Erythroblast (primary cell): ENCODE results near the gene BTBD8.
"Not testable (repeated sequence)": the region's sequence is repeated elsewhere in the genome, so short reads cannot be mapped to it uniquely, and the experiment has no call there.

Experiments
- DNase-seq, 2 experiments: peaks; one replicate each; lab custom pipeline; 2025; lab: John Stamatoyannopoulos, UW
- GATA1 ChIP-seq: IDR thresholded peaks from 2 replicates; pipeline ENCODE4 v1.6.1; 2011; ENCODE audit warnings: low read depth, mild to moderate bottlenecking, control low read depth, low read length, moderate library complexity
- POLR2A ChIP-seq: IDR thresholded peaks from 2 replicates; pipeline ENCODE4 v1.6.1; 2011; ENCODE audit warnings: mild to moderate bottlenecking, low read length

Gene BTBD8

DNA sequence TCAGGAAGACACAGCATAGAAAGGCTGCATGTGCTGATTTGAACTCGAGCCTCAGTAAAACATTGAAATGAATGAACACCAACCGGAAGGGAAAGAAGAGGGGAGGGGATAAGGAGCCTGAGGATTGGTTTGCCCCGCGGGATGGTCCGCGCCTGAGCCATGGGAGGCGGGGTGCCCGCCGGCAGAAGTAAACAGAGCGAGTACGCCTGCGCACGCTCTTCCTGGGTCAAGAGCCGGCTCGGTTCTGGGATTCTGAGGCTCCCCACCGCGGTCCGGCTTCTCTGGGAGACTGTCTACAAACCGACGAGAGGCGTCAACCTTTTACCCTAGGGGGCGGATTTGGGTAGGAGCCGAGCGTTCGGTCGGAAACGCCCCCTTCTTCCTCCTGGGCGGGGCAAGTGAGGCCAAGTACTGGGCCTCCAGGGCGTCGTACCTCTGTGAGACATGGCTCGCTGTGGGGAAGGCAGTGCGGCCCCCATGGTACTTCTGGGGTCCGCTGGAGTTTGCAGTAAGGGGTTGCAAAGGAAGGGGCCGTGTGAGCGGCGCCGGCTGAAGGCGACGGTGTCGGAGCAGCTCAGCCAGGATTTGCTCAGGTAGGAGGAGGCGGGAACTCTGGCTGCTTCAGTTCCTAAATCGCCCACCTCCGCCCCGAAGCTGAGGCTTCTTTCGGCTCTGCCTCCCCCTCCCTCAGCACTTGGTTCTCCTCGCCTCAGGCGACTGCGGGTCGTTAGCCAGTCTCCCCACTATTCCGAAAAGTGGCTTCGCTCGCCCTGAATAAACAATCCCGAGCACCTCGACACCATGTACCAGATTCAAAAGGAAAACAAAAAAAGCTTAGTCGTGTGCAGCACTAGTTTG, at the start of gene BTBD8:
Gene BTBD8, plus strand, starts transcription at position 218 of the 858 bp plus-strand sequence. Its CDS starts 227 bp downstream, at position 445.
- TF ChIP-seq GATA1 (no peak), POLR2A (peak; percentile 66)

DNA sequence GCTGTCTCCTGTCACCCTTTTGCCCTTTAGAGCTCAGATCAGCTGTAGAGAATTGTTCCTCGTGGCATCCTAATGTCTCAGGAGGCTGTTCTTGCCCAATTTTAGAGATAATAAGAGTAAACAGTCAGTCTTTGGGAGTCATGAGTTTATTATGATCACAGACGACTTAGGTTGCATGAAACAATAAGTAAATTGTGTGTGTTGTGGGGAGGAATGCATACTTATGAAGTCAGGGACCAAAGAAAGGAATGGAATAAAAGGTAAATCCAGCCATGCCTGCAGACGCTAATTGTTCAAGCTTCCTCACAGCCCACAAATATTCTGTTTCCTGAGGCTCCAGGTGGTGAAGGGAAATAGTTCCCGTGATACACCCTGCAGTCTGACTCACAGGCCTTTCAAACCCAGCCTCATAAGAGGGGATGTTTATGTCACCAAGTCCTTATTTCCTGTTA, 49.5 kb upstream of the BTBD8 start:
- DNase-seq = no peak
- TF ChIP-seq GATA1 = no peak
- no peak for TF ChIP-seq POLR2A

More for the DNA sequence above, at the start of gene BTBD8:
- peak; percentile 87 to 92 for DNase-seq

DNA sequence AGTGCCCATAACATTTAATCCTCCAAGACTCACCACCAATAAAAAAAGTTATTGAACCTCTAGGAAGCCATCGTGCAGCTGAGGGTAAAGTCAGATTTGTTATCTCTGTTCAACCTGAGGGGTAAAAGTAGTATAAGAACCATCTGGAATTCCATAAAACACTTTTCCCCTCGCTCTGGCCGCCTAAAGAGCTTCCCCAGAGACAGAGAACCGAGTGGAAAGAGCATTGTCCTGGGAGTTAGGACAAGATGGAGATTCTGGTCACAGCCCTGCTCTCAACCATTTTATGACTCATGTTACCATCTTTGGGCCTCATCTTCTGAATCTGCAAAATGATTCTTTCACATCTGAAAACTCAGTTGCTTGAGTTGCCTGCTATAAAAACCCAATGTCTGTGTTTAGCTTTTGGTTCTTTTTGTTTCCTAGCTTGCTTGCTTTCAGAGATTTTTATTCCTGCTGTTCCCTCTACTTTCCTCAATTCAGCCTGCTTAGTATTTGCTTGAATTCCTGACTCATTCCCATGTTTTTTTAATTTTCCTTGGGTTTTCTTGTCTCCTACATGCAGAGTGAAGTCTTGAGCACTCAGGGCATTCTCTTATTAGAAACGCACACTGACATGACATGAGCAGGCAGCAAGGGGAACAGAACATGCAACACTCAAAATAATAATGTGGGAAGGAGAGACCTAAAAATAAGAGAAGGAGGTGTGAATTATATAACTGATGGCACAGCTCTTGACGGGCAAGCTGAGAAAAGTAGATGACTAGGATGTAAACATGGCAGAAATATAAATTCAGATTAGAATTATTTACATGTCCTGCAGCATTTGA, 48.6 kb upstream of the BTBD8 start:
- TF ChIP-seq POLR2A (no peak), GATA1 (no peak)
- DNase-seq = no peak

DNA sequence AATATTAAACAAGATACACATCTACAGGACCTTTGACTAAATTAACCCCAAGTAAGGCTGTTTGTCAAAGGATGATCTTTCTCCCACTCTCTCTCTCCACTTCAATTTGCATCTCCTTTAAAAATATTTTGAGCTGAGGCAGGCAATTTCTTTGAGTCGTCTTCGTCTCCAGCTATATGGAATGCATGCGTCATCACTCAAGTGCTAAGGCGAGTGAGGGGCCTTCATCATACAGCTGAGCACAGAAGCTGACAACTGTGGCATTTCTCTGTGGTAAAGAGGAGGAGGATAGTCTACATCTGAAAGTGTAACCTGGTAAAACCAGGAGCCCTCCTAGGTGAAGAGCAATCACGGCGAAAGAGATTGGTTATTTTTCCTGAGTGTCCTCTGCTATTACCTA, 42.7 kb upstream of the BTBD8 start:
- no peak for TF ChIP-seq GATA1
- no peak for TF ChIP-seq POLR2A
- no peak for DNase-seq

DNA sequence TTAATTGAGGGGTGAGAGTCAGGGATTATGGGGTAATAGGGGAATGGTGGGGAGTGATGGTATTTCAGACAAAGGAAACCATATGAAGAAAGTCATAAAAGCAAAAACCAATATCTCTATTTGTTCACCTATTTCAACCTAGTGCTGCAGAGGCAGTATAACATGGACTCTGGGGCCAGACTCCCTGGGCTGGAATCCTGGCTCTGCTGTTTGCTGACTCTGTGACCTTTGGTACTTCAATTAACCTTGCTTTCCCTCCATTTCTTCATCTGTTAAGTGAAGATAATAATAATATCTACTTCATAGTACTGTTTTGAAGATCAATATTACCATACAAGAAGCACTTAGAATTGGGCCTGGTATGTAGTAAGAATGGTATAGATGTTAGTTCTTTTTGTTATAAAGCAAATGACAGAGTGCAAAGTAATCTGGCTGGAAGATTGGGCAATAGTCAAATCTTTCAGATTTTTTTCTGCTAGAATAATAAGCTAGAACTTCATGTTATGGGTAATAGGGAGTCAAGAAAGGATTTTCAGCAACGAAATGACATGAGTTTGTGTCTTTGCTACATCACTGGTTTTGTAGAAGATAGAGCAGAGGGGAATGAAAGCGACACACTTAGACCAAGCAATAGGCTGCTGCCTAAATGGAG, 41.3 kb upstream of the BTBD8 start:
- TF ChIP-seq POLR2A (no peak), GATA1 (no peak)
- DNase-seq = no peak

DNA sequence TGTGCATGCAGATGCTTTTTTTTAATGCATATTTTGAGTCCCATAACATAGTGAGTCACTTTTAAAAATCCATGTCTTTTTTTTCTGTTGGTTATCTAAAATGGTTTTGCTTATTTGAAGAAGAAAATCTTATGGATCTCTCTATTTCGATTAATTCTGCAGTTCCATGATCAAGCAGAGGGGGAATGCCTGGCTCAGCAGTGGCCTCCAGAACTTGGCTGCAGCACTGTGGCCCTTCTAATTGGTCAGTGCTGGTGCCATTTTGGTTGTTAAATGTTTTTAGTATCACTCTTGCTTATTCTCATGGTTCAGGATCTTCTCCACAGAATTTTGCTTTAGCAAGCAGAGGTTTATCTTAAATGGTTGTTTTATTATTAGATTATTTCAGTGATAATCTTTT, 39.2 kb upstream of the BTBD8 start:
- no peak for DNase-seq
- TF ChIP-seq GATA1 (no peak), POLR2A (no peak)

DNA sequence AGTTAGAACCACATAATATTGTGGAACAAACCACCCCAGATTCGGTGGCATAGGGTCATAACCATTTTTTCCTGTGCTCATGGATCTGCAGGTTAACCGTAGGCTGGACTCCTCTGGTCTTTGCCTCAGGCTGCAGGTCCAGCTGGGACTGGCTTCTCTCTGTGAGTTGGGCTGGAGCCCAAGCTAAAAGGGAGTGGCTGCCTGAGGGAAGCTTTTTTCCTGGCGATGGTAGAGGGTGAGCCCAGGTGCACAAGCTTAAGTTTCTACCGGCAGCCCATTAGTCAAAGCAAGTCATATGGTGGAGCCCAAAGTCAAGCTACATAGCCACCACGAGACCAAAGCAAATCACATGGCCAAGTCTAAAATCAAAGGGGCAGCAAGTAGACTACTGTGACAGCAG, 36.5 kb upstream of the BTBD8 start:
- TF ChIP-seq POLR2A (no peak), GATA1 (no peak)
- no peak for DNase-seq

DNA sequence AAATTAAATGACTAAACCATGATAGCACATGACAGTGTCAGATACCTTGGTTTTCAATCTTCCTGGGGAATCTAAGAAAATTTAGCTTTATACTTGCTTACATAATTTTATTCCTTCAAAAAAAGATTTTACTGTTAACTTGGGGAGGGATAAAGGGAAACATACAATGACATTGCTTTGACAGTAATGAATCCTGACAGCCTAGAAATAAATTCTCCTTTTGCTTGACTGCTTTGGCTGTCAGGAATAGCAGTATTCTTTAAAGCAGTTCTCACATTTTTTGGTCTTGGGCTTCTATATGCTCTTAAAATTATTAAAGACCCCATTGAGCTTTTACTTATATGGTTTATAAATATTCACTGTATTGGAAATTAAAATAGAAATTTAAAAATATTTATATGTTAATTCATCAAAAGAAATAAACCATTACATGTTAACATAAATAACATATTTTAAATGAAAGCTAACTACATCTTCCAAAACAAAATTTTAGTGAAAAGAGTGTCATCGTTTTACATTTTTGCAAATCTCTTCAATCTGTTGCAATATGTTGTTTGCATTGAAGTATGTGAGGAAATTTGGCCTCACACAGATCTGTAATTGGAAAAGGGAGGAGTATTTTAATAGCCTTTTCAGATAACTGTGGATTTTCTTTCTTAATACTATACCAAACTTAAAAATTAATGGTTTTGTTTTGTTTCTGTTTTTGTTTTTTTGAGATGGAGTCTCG, 34.2 kb upstream of the BTBD8 start:
- no peak for DNase-seq
- TF ChIP-seq POLR2A = no peak
- TF ChIP-seq GATA1 = no peak

DNA sequence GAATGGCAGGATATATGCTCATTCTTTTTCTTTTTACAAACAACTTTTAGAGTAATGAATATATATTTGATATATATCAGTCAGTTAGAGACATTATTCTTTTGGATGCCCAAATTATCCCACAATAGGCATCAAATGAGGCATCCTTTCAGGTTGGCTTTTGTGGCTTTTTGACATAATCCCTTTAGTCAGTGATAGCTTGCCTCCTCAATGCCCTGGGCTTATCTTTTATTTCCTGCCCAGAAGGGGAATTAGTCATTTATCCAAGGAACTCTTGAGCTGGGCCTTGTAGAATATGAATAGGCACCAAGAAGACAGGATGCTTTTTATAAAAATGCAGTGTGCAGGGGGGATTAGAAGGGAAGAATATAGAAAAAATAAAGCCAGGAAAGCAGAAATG, 28.2 kb upstream of the BTBD8 start:
- TF ChIP-seq GATA1 = no peak
- no peak for DNase-seq

DNA sequence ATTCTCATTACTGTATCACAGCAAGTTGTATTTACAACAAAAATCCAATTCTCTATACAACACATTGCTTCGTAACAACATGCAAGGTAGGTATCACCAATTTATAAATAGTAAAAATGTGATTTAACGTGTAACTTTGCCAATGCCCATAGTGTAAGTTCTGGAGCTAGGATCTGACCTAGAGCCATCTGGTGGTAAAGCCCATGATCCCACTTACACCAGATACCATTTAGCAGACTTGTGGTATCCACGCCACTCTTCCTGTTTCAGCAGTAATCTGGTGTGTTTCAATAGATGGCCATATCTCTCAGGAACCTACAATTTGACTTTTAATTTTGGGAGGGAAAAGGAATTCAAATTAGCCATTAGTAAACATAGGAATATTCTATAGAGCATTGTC, 15.1 kb upstream of the BTBD8 start:
- no peak for DNase-seq
- no peak for TF ChIP-seq GATA1
- TF ChIP-seq POLR2A = no peak

DNA sequence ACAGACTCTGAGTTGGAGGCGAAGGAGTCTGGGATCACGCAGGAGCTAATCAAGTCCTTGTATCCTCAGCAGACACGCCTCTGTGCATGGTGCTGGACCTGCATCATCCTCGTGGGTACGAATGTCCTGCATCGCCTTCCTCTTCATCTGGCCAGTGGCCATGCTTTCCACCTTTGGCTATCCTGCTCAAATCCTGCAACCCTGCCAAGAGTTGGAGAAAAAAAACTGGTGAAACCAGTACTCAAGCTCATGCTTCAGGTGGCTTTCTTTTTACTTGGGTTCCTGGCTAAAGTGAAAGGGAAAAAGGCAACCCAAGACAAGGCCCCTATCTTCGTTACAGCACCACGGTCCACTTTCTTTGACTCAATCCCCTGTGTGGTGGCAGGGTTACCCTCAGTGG, 13.8 kb upstream of the BTBD8 start:
- DNase-seq = no peak
- TF ChIP-seq POLR2A (no peak), GATA1 (no peak)

DNA sequence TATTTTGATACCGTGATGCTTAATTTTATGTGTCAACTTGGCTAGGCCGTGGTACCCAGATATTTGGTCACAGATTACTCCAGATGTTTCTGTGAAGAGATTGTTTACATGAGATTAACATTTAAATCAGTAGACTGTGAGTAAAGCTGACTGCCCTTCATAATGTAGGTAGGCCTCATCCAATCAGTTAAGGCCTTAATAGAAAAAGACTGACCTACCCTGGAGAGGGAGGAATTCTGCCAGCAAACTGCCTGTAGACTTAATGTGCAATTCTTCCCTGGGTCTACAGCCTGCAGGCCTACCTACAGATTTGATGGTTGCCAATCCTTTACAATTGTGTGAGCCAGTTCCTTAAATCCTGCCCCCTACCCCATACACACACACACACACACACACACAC, 9.3 kb upstream of the BTBD8 start:
- no peak for TF ChIP-seq GATA1
- no peak for TF ChIP-seq POLR2A
- no peak for DNase-seq

DNA sequence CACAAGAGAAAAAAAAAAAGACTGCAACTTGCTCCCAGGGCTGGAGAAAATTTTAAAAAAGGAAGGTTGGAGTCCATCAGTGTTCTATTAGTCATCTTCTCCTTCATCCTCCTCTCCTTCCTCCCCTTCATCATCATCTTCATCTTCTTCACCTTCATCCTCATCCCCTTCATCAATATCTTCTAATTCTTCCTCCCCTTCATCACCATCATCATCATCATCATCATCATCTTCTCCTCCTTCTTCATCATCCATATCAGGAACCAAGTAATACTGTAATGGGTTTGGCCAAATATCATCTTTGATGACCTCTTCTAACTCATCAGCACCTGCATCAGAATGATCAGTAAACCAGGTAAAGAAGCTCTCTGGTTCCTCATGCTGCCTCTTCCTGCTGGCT, 5.7 kb upstream of the BTBD8 start:
- not testable (repeated sequence) for DNase-seq
